ENCODE results near the gene DAAM2. TPM values are rescaled to one million over a fixed set of nuclear protein-coding genes. Genes with fewer than 3 reads are reported as not detected.

DAAM2 gene
- total RNA-seq, 1 donor from 2014 or later, result not detected

DNA sequence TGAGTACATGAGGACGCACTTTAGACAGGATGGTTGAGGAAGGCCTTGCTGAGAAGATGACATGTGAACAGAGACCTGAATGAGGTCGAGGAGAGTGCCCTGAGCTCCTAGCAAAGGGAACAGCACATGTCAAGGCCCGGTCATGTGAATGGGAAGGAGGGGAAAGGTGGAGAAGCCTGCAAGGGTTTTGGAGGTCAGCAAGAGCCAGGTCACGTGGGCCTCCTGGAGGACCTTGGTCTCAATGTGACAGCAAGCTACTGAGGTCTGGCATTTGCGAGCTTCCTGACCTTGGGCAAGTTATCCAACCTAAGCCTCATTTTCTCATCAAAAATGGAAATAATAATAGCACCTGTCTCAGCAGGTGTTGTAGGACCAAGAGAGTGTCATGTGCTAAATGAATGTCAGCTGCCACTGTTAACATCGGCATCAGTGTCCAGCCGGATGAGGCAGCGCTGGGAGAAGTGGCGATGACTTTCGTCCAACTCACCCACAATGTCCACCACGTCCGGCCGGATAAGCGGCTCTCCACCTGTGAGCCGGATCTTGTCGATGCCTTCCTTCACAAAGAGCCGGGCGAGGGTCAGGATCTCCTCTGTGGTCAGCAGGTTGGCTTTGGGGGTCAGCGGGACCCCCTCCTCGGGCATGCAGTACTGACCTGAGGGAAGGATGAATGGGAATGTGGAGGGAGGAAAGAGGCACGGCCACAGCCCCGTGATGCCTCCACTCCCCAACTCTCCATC, 133.2 kb downstream of the DAAM2 start:
- intact Hi-C loops (cut with micrococcal nuclease), result no loop called here

- intact Hi-C loops (cut with micrococcal nuclease), result no loop called here
Observed at GRCh38 chr6:39925931-39926290, 133.7 kb downstream of the DAAM2 start.

- intact Hi-C loops (cut with micrococcal nuclease), result no loop called here
Observed at GRCh38 chr6:39926668-39927067, 134.5 kb downstream of the DAAM2 start.

DNA sequence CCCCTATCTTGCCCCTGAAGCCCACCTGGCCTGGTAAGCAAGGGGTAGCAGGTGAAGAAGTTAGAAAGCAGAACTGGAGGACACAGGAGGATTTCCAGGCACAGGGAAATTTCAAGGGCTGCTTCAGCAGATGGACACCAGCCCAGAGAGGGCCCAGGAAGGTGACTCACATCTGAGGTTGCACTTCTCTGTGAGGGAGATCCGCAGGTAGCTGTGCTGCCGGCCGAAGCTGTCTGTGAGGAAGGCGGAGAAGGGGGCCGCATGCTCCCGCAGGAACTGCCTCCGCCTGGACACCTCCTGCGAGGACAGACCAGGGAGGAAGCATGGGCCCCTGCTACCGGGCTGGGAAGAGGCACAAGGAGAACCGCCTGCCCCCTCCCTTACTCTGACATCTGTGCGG, 135.0 kb downstream of the DAAM2 start:
- intact Hi-C loops (cut with micrococcal nuclease), result no loop called here

DNA sequence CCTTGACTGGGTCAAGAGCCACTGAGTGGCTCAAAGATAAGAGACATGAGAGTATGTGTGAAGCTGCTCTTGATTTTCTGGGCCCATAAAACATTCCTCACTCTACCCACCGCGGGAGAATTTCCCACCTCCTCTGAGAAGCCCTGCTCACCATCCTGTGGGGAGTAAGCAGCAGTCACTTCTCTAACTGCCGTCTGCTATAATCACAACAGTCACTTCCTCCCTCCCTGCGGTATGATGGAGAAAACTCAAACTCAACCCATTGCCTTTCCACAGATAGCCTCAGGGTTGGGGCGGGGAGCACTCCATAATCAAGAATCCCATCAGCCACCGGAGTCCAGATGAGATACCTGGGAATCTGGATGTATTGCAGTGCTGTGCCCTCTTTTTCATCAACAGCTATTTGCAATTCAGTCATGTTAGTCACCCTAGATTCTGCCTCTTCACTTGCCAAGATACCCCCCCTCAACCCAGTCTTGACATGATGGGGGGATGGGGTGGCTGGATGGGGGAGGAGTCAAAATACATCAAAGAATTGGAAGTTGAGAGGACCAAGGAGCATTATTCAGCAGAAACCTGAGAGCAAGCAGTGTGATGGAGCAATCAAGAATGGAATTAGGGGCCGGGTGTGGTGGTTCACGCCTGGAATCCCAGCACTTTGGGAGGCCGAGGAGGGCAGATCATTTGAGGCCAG, 137.0 kb downstream of the DAAM2 start:
- intact Hi-C loops (cut with micrococcal nuclease), result no loop called here

DNA sequence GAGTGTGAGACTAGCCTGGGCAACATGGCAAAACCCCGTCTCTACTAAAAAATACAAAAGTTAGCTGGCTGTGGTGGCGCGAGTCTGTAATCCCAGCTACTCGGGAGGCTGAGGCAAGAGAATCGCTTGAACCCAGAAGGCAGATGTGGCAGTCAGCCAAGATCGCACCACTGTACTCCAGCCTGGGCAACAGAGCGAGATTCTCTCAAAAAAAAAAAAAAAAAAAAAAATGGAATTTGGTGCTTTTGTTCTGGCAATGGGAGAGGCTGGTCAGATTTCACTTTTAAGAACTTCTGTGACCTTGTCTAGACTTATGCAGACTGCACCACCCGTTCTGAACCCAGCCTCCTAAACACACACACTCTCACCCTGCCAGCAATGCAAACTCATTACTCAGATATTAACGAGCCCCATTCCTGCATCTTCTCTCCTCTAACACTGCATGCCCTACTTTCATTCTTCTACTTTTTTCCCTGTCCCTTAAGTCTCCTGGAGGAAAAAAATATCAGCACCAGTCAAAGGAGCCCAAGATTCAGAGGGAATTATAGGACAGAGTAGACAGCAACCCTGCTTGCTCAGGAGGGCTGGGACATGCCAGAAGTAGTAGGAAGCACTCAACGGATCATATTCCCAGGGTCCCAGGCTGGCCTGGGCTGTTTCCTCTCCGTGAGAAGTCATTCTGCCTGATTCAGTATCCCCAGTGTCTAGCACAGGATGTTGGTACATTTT, 137.7 kb downstream of the DAAM2 start:
- intact Hi-C loops (cut with micrococcal nuclease), result no loop called here

GRCh38 chr6:39930540-39930939, 138.4 kb downstream of the DAAM2 start:
- intact Hi-C loops (cut with micrococcal nuclease), result no loop called here

GRCh38 chr6:39931607-39932006, 139.4 kb downstream of the DAAM2 start:
- intact Hi-C loops (cut with micrococcal nuclease), result no loop called here

DNA sequence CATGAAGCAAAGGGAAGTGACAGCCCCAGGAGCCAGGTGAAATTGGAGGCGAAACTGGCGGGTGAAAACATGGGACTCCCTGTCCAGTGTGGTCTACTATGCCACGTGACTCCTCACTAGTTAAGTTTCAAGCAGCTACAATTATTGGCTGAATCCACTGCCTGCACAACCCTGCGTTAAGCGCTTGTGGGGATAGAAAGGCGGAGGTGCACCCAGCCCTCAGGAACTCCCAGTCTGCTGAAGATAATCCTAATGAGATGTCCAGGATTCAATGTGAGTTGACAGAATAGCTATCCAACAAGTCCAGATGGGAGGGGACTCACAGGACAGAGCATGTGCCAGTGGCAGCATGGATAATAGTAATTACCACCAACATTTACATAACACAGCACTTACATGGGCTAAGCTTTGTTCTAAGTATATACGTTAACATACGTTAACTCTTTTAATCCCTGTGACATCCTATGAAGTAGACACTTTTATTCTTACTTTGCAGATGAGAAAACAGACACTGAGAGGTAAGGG, 140.3 kb downstream of the DAAM2 start:
- intact Hi-C loops (cut with micrococcal nuclease), result no loop called here

- intact Hi-C loops (cut with micrococcal nuclease), result no loop called here
Observed at GRCh38 chr6:39933669-39934130, 141.5 kb downstream of the DAAM2 start.

DNA sequence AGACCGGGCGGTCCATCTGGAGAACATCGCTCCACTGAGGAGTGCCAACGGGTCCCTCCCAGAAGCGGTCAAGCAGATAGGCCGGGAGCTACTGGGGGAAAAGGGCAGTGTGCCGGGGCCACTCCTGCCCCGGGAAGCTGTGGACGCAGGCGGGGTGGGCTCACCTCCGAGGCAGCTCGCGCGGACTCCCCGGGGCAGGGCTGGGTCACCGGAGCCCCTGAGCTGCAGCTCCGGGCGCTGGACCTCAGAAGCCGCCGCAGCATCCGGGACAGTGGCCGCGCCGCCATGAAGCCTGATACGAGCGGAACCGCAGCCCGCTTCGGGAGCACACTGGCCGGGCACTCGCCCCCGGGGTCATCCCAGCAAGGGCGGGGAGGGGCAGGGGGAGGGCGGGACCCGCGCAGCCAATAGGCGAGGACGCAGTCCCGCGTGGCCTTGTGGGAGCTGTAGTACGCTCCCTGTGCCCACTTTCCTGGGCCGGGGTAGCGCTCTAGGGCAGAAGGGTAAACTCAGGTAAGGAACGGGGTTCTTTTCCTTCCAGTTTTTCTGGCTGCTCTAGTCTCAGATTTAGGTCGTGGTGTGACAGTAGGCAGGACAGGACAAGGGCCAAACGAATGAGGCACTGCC, 142.1 kb downstream of the DAAM2 start, which contains the start of gene MOCS1:
Gene MOCS1 (minus strand): TSS at position 332 of the 627 bp plus-strand sequence. CDS start 45 bp downstream, at position 287.
- intact Hi-C loops (cut with micrococcal nuclease), result no loop called here

GRCh38 chr6:39935241-39935640, 143.1 kb downstream of the DAAM2 start:
- intact Hi-C loops (cut with micrococcal nuclease), result no loop called here

DNA sequence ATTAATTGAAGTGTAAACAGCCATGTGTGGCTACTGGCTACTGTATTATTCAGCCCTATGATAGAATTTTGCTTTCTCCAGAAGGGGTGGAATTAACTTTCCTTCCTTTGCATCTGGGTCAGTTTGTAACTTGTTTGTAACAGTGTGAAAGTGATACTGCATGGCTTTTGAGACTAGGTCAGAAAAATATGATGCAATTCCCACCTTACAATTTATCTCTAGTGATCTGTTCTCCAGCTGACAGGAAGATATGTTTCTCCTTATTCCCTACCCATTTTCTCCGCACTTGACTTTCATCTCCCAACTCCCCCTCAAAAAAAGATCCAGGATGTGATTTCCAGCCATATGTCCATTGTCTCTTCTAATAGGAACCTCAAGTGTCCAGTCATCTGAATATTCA, 144.7 kb downstream of the DAAM2 start:
- intact Hi-C loops (cut with micrococcal nuclease), result no loop called here

GRCh38 chr6:39937686-39938333, 145.6 kb downstream of the DAAM2 start:
- intact Hi-C loops (cut with micrococcal nuclease), result no loop called here

- intact Hi-C loops (cut with micrococcal nuclease), result no loop called here
Observed at GRCh38 chr6:39938773-39939654, 146.8 kb downstream of the DAAM2 start.

DNA sequence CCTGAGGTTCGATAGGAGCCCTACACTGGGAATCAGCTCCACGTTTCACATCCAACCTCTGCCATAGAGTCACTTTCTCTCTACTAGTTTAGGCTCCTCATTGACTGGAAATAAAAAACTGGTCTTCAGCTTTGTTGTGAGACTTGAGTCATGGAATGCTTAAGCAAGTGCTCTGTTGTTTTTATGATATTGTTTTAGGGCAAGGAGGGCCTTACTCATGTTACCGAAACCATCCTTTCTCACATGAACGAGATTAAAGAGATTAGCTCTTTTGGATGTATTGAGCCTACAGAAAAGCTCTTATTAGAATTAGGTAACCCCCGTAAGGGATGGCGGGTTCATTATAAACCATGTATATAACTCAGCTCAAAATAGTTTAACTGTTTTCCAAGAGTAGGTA, 149.0 kb downstream of the DAAM2 start:
- intact Hi-C loops (cut with micrococcal nuclease), result no loop called here

GRCh38 chr6:39941820-39942219, 149.6 kb downstream of the DAAM2 start:
- intact Hi-C loops (cut with micrococcal nuclease), result no loop called here

GRCh38 chr6:39942903-39943580, 150.9 kb downstream of the DAAM2 start:
- intact Hi-C loops (cut with micrococcal nuclease), result no loop called here

- intact Hi-C loops (cut with micrococcal nuclease), result no loop called here
Observed at GRCh38 chr6:39945626-39946025, 153.4 kb downstream of the DAAM2 start.
